Measurements from ENCODE around the gene PROK1.
"Not testable (repeated sequence)": the region's sequence is repeated elsewhere in the genome, so short reads cannot be mapped to it uniquely, and the experiment has no call there.

PROK1 gene

DNA sequence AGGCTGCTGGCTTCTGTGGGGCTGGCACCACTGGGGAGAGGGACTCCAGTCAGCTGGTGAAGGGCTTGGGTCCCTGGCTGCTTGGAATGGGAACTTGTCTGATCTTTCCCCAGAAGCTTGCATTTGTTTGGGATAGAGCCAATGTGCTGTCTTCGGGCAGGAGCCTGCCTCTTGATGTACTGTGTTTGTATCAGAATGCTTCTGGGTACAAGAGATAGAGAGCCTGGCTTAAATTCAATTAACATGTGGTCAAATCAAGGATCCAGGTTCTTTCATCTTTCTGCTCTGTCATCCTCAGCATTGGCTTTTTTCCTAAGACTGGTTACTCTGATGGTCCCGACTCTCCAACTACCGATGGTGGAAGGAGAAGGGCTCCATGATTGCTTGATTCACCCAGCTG lies 16.0 kb upstream of the PROK1 start:
- no peak for DNase-seq

DNA sequence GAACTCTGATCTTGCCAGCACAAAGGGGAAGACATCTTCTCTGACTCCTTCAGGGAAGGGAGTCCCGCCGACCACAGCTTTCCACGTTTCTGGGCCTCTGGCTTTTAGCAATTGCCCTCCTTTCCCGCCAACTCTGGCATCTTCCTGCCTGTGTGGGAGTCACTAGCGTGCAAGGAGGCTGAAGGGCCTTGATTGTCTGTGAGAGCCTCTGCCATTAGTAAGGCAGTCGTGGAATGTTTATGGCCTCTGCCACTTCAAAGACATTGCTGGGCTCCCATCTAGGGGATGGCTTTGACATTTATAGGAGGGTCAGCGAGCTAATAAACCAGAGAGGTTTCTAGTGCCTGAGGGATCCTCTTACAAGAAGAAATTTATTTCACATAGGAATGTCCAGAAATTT lies 14.3 kb upstream of the PROK1 start:
- DNase-seq = no peak

DNA sequence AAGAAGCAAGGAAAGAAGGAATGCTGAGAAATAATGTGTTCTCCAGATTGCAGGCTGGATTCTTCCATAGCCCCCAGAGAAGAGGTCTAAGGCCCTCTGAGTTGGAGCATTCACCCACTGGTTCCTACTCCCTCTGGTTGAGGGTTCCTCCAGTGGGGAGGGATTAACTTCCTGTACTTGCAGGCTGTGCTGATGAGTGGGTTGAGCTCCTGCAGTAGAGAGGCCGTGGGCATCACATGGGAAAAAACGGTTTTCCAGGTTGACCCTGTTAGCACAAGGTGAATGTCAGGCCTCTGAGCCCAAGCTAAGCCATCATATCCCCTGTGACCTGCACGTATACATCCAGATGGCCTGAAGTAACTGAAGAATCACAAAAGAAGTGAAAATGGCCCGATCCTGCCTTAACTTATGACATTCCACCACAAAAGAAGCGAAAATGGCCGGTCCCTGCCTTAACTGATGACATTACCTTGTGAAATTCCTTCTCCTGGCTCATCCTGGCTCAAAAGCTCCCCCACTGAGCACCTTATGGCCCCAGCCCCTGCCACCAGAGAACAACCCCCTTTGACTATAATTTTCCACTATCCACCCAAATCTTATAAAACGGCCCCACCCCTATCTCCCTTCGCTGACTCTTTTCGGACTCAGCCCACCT lies 13.2 kb upstream of the PROK1 start:
- DNase-seq = not testable (repeated sequence)

DNA sequence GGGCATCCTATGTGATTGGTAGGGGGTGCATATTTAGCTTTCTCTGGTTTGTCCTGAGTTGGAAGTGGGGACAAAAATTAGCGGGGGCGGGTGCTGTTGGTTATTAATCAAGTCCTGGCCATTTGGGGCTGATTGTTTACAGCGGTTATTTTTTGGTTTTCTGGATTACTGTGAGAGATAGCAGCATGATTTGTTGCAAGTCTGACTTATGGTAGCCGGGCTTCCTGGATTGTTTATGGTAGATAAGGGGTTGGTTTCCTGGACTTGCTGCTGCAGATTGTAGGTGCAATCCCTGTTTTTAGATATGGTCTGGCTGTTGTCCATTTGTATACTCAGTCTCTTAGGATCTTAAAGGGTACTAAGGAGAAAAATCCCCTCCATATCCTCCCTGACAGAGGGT lies 12.1 kb upstream of the PROK1 start:
- DNase-seq = no peak

DNA sequence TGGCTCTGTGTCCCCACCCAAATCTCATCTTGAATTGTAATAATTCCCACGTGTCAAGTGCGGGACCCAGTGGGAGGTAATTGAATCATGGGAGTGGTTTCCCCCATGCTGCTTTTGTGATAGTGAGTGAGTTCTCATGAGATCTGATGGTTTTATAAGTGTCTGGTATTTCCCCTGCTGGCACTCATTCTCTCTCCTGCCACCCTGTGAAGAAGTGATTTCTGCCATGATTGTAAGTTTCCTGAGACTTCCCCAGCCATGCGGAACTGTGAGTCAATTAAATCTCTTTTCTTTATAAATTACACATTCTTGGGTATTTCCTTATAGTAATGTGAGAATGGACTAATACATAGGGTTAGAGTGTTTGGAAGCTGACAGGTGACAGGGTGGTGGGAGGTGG lies 11.1 kb upstream of the PROK1 start:
- DNase-seq = not testable (repeated sequence)

DNA sequence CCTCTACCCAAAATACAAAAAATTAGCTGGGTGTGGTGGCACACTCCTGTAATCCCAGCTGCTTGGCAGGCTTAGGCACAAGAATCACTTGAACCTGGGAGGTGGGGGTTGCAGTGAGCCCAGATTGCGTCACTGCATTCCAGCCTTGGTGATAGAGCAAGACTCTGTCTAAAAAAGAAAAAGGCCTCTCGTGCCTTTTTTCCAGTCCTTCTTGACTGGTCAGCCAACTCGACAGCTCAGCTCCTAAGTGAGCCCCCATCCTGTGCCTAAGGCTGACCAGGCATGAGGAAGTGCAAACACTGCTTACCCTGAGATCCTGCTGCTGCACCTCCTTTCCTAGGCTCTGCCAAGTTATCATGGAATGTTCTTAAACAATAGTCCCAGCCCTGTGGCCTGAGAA lies 10.1 kb upstream of the PROK1 start:
- DNase-seq = no peak

DNA sequence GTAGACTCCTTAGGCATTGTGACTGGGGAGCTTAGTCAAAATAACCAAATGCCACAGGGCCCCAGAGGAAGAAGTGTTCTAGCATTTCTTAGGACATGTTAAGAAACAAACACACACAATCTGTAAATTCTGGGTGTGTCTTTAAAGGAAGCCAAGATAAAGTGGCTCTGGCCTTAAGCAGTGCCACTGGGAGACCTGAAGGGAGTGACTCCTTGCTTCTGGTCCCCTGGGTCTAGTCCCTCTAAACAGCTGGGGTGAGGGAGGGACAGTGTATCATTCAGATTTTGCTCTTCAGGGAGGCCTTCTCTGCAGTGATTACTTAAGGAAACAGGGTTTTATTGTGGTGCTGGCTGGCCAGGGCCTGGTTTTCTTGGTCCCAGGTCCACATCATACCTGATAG lies 9.1 kb upstream of the PROK1 start:
- no peak for DNase-seq

DNA sequence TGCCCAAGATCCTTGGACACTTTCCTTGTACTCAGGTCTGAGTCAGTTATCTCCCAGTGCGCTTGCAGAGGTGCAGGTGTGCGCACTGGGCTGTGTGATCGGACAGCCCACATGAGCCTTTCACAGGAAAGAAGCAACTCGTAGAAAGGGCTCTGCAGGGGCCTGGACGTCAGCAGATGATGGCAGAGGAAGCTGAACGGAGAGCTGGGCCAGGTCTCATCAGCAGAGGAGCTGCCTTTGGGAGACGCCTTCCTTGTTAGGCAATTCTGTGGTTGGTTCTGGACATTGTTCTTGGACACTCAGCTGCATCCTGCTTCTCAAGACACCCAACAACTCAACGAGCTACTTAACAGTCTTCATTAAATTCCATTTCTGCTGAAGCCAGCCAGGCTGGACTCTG lies 7.5 kb upstream of the PROK1 start:
- DNase-seq = no peak

DNA sequence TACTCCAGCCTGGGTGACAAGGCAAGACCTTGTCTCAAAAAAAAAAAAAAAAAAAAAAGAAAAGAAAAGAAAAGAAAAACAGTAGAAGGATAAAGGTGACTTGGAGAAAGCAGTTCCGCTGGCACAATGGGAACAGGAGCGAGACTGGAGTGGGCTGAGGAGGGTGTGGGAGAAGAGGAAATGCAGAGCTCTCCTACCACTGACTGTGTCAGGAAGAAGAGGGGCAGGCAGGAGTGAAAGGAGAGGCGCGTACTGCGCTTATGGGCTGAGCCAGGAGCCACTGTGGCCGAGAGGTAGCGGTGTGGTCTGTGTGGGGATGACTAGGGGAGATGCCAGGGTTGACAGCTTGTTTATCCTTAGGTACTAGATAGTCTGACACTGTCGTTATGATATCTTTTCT lies 6.4 kb upstream of the PROK1 start:
- DNase-seq = no peak

DNA sequence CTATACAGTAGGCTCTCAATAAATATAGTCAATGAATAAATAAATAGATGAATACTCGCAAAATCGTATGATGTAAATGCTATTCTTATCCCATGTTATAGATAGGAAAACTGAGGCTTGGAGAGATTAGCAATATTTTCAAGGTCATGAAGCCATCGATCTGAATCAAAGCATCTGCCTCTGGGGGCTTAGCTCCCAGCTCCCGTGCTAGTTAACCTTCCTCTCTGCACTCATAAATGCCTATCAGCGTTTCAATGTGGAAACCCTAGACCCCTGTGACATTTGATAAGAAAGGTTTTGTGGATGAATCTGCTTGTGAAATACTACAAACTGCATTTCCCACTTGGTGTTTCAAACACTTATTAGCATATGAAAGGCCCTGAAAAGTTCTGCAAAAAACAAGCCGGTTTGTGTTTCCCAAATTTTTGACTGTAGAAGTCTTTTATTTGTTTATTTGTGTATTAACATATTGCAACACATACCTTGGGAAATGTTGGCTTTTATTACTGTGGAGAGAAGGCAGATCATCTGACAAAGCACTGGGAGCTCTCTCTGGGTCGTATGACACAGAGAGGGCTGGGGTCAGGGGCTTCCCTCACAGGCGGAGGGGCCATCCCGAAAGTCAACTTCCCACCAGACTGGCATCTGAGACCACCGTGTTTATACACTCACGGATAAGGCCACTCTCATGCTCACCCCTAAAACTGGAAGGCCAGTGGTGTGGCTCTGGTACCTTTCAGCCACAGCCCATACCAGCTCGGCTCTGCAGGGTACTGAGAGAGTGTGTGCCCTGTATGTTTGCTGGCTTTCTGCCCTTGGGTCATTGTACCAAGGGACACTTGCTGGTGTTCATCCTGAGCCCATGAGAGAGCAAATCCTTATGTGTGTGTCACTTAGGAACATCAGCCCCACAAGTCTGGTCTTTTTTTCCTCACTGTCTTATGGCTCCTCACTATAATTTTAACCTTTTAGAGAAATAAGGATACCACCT lies 993 bp upstream of the PROK1 start:
- DNase-seq = no peak

DNA sequence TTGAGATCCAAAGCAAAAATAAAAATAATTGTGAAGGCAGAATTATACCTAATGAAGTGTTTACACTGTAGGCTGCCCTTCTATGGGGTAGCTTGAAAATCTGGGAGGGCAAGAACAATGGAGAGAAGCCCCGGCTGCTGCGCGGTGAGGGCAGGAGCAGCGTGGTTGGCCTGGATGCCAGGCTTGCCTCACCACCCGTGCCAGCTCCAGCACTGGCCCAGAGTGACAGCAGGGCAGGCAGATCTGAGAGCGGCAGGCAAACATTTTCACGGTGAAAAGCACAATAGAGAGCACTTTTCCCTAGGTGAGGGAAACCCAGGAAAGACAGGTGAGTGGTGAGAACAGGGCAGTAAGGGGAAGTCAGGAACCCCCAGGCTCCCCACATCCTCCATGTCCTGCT lies 1.4 kb downstream of the PROK1 start:
- no peak for DNase-seq

DNA sequence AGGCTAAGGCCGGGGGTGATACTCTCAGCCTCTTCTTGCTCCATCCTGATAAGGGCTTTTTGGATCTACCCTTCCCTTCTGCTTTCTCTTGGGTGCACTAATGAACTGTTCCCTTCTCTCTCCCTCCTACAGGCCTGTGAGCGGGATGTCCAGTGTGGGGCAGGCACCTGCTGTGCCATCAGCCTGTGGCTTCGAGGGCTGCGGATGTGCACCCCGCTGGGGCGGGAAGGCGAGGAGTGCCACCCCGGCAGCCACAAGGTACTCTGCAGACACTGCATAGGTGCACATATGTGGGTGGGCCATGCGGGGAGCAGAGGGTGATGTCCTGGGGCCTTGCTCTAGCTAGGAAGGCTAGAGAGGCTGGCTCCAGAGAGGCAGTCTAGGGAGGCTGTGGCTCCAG lies 2.9 kb downstream of the PROK1 start:
- DNase-seq = no peak

DNA sequence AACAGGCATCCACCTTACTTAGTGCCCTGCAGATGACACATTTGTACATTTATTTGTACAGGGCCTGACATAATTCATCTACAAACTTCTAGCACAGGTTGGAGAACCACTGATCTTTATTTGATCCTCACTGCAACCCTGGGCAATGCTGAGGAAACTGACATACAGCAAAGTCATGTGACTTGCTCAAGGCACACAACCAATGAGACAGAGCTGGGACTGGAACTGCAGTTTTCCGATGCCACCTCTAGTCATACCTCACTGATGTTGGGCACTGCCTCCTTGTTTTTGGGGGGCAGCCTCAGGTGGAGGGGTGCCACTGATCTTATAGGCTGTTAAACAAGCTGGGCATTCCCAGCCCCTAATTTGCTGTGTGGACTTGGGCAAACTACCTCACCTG lies 3.4 kb downstream of the PROK1 start:
- no peak for DNase-seq

DNA sequence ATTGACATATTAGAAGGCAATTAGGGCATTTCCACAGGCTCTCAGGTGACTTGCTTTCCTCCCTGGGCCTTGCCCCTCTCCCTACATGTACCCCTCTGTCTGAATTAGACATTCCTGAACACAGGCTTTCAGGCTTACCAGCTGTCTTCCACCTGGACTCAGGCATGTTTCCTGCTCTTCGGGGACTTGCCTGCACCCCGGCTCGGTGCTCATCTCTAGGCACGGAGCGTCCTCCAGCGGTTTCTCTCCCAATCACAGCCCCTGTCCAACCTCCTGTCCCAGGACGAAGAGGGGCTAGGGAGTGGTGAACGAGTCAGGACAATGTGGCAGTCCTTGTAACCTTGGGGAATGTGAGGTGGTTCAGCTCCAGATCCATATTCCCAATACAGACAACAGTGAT lies 4.2 kb downstream of the PROK1 start:
- DNase-seq = no peak

DNA sequence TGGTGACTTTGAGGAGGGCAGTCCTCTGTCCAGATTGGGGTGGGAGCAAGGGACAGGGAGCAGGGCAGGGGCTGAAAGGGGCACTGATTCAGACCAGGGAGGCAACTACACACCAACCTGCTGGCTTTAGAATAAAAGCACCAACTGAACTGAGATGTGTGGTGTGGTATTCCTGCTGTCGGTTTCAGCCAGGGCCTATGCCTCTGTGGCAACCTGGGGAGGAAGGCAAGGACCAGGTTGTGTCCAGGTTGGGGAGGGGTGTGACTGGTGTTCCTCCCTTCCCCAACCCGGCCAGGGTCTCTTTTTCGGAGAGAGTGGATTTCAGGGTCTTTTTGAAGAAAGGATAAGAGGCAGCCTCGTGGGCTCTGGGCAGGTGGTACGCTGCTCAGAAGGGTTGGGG lies 6.3 kb downstream of the PROK1 start:
- DNase-seq = no peak

DNA sequence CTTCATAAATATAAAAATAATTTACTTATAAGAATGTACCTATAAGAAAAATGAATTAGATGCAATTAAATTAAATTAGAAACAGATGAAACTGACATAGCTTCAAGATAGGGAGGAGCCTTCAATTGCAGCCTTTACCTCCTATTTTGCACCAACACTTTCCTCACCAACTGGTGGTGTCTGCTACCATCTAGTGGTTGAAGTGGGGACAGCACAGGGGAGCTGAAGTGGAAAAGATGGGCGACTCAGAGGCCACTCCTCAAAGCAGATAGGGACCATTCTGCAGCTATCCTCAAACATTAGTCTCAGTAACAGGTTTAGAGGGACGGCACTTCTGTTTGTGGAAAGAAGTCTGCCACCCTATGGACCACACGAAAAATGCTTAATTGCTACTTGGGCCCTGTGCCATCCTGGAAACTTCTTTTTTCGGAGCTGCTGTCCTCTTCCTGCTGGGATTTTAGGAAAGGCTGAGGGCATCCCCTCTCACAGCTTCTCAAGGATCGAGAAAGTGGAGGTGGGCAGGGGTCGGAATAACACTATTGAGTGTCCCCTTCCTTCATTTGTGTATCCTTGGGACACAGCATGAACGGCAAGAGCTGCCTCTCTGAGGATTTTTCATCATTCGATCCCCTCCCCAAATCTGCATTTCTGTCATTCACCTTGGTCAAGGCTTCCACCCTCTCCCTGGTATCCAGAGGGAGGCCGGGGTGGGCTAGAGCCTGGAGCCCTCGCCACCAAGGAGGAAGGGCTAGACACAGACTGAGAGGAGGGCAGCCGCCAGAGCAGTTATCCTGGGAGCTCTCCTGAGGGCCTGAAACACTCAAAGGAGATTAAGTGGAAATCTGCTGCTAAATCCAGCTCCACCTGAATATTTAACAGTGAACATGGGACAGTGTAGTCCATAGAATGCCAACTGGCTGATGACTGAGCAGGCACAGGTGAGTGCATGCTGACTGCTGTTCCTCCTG lies 9.6 kb downstream of the PROK1 start:
- DNase-seq = peak; percentile 72

DNA sequence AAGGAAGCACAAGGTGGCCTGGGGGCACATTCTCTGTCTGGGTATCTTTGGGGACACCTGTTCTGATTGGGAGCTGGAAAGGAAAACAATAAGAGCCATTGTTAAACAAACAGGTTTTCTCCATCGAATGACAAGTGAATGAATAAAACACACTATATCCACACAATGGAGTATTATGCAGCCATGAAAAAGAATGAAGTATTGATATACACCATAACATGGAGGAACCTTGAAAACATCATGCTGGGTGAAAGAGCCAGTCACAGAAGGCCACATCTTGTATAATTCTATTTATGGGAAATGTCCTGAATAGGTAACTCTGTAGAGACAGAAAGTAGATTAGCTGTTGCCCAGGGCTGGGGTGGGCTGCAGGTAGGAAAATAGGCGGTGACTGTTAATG lies 11.1 kb downstream of the PROK1 start:
- DNase-seq = no peak

DNA sequence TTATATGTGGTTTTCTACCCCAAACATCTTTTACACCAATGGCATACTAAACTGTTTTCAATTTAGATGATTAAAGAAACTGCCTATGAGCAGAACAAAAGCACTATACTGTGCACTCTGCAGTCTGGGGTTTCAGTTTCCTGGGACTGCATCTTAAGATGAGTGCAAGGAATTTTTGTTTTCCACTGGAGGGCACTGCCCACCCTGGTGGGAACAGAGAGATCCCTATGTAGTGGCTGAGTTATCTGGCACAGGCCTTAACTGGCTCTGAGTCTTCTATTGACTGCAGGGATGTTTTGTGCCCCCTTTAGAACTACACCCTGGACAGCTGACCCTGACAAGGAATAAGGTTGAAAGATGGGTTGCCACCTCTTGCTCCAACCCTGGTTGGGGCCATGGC lies 12.0 kb downstream of the PROK1 start:
- DNase-seq = no peak

DNA sequence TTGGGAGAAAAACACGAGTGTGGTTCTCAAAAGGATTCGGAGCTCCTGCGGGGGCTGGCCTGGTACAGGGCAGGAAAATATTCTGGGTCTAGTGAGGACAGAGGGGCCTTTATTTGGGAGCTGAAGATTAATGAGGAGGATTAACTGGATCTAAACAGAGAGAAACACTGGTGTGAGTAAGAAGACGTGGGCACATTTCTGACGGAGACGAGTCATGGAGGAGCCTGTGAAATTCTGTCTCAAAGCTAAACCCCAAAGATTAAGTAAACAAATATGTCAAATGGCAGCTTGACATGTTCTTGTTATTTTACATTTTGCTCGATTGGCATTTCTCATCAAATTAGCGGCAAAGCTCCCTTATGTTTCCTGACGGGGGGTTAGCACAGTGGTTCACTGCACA lies 12.8 kb downstream of the PROK1 start:
- DNase-seq = no peak

DNA sequence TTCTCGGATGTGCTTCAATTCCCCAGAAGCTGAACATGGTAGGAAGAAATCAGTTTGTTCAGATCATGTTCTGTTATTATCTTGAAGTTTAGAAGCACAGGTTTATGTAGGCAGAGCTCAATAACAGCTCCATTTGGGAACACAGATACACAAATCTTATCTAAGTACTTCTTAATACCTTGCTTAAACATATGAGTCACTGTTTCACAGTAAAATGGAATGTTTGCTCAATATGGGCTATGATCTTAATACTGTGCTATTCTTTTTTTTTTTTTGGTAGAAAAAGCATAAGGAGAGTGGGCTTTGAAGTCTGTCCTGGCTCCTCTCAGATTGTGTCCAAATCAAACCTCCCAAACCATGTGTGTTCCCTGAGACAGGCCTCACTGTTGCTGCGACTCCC lies 13.4 kb downstream of the PROK1 start:
- DNase-seq = no peak

DNA sequence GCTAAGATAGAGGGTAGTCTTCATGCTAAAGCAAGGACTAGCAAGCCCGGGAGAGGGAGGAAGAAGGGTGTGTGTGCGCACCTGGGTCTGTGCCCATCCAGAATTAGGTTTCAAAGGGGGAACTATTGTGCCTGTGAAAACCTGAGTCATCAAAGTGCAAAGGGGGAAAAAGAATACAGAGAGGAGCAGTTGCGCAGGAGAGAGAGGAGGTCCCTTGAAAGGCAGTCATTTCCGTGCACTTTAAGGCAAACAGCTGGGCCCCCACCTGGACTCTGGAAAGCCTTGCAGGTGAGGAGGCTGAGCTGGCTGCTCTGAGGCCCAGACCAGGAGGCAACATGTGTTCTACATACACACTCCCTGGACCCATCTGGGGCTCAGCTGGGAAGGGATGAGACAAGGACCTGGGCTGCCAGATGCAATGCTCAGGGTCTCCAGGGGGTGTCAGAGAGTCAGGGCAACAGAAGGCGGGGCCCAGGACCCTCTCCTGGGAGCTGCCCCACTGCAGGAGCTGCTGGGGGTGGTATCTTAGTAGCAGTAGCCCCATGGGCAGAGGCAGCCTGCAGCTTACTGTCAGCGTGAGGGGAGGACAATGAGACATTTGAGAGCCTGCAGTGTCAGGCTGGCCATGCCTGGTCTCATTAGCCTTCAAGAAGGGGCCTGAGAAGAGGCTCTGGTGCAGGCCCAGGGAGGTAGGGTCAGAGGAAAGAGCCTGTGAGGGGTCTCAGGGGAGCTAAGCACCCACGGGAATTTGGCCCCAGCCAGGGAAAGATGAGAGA lies 14.3 kb downstream of the PROK1 start:
- no peak for DNase-seq

DNA sequence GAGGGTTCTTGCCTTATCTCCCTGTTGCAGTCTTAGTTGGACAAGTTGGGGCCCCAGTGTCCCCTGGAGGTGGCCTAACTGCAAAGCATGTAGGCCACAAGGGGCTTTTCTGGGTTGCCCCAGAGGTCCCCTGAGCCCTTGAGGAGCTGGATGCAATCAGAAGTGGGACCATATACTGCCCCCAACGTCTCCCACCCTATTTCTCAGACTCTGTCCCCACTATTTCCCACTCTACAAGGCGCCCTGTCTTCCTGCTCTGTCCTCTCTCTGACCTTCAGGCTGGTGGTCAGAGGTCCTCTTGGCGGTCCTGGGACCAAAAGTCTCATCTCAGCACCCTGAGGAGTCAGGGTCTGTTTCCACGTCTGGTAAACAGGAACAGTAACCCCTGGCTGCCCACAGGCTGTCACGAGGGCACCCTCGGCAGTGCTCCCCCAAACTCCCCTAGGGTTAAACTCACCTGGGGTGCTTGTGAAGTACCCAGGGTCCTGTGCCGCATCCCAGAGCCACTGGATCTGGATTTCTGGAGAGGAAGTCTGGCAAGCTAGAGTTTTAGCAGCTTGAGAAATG lies 14.9 kb downstream of the PROK1 start:
- DNase-seq = no peak
